Fibroblast of lung (primary cell): ENCODE measurements around the gene UST. TPM values are rescaled to one million over a fixed set of nuclear protein-coding genes. Genes with fewer than 3 reads are reported as not detected.

Experiments
- DNase-seq, 2 donors: peaks; one replicate each; pipeline versions ENCODE4 v3.0.0 to v3.0.0-alpha.2; 2010; ENCODE audit warnings: low read depth in 2 of 2
- H2AFZ ChIP-seq: 2 replicates; pipeline ENCODE4 v1.5.1; 2012; ENCODE audit warnings: low read length, control low read depth, inconsistent platforms
- H3K27ac ChIP-seq: 2 replicates; pipeline ENCODE4 v1.5.1; 2011; ENCODE audit warnings: low read length, control low read depth; ENCODE audit not compliant: insufficient read depth
- H3K27me3 ChIP-seq: 2 replicates; pipeline ENCODE4 v1.5.1; 2011; ENCODE audit warnings: mild to moderate bottlenecking, low read length; ENCODE audit not compliant: control insufficient read depth, insufficient read depth
- H3K36me3 ChIP-seq: 2 replicates; pipeline ENCODE4 v1.5.1; 2011; ENCODE audit warnings: low read length; ENCODE audit not compliant: control insufficient read depth, insufficient read depth
- H3K4me1 ChIP-seq: 2 replicates; pipeline ENCODE4 v1.5.1; 2011; ENCODE audit warnings: low read length; ENCODE audit not compliant: control insufficient read depth, insufficient read depth; ENCODE audit errors: extremely low read depth
- H3K4me2 ChIP-seq: 2 replicates; pipeline ENCODE4 v1.5.1; 2011; ENCODE audit warnings: low read length, control low read depth; ENCODE audit not compliant: insufficient read depth; ENCODE audit errors: extremely low read depth
- H3K4me3 ChIP-seq, 4 experiments: fragments of 200-600 bp in 1 of 4; sonication (generic) in 1 of 4; replicated peaks in 1 of 4; 2 replicates each; pipeline ENCODE4 v1.5.1; 2011 to 2016; ENCODE audit warnings: low read length in 4 of 4, low read depth in 3 of 4, mild to moderate bottlenecking in 3 of 4, control low read depth in 2 of 4, inconsistent platforms in 1 of 4, mixed read lengths in 1 of 4; ENCODE audit not compliant: insufficient read depth in 1 of 4; ENCODE audit errors: control extremely low read depth in 1 of 4
- H3K79me2 ChIP-seq: 2 replicates; pipeline ENCODE4 v1.5.1; 2012; ENCODE audit warnings: mild to moderate bottlenecking, low read length, inconsistent platforms; ENCODE audit not compliant: control insufficient read depth, insufficient read depth
- H3K9ac ChIP-seq: 2 replicates; pipeline ENCODE4 v1.5.1; 2011; ENCODE audit warnings: mild to moderate bottlenecking, low read length, control low read depth; ENCODE audit not compliant: insufficient read depth
- H3K9me3 ChIP-seq: 2 replicates; pipeline ENCODE4 v1.5.1; 2012; ENCODE audit warnings: low read depth, low read length; ENCODE audit not compliant: control insufficient read depth, insufficient read depth
- H4K20me1 ChIP-seq: 2 replicates; pipeline ENCODE4 v1.5.1; 2011; ENCODE audit warnings: low read length; ENCODE audit not compliant: control insufficient read depth, insufficient read depth; ENCODE audit errors: extremely low read depth
- EZH2 ChIP-seq: IDR thresholded peaks from 2 replicates; pipeline ENCODE4 v1.5.1; 2012; ENCODE audit warnings: low read length, control low read depth, mild to moderate bottlenecking; ENCODE audit errors: missing control alignments
- polyA plus RNA-seq, 2 donors: library from polyadenylated mRNA; depleted of rRNA in 1 of 2; stranded (reverse) in 1 of 2; unstranded in 1 of 2; fragments of >200 nt; gene quantifications; 2 replicates each; pipeline ENCODE4 v1.2.1, GENCODE V29; 2011 to 2012; ENCODE audit warnings: missing spikeins in 1 of 2
- total RNA-seq: library from RNA; depleted of rRNA; stranded (reverse); fragments of >200 nt; gene quantifications from 2 replicates; pipeline ENCODE4 v1.2.1, GENCODE V29; 2014
- TF ChIP-seq, protein P1 (sequence below), 2 donors: IDR thresholded peaks in 1 of 2; conservative IDR thresholded peaks in 1 of 2; 1 replicate in 1 of 2; 2 replicates in 1 of 2; pipeline ENCODE4 v1.5.1; 2011 to 2012; ENCODE audit warnings: low read length in 2 of 2, control low read depth in 1 of 2, inconsistent platforms in 1 of 2, low read depth in 1 of 2, mild to moderate bottlenecking in 1 of 2

UST gene
- total and polyA plus RNA-seq, 2 donors (not counting 1 experiment from before 2014, with no cell fraction given), result 6.8 to 19.5 TPM

DNA sequence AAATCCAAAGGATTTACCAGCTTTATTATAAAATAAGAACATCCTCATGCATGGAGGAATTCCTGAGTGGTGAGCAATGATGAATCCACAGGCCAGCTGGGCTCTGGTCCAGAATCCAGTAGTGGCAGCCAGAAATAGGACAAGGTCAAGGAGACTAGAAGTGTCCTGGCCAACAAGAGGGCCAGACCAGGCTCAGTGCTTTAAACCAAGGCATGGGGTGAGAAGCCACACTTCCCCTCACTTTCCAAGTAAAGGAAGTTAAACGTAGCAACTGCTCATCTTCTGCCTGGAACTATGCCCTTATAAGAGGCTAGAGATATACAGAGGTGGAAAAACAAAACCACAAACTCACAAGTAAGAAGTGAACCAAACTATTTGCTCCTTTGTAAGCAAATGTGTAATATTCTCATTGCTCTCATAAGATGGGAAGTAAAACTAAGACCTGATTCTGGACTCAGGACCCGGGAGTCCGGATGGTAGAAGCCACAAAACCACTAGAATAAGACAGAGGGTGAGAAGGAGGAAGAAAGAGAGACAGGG lies 253.2 kb downstream of the UST start:
- Histone ChIP-seq H2AFZ (no peak overlapping the region), H3K36me3 (no peaks in the 10 kb centered on the region), H3K27ac (no peak overlapping the region), H4K20me1 (no peaks in the 10 kb centered on the region), H3K27me3 (no peaks in the 10 kb centered on the region), H3K4me3 (no peak overlapping the region), H3K4me2 (peak overlapping the region; percentile 26), H3K9me3 (no peaks in the 10 kb centered on the region), H3K79me2 (no peaks in the 10 kb centered on the region), H3K9ac (no peak overlapping the region), H3K4me1 (peaks cover 11% of the 10 kb centered on the region)
- TF ChIP-seq, protein P1, sequence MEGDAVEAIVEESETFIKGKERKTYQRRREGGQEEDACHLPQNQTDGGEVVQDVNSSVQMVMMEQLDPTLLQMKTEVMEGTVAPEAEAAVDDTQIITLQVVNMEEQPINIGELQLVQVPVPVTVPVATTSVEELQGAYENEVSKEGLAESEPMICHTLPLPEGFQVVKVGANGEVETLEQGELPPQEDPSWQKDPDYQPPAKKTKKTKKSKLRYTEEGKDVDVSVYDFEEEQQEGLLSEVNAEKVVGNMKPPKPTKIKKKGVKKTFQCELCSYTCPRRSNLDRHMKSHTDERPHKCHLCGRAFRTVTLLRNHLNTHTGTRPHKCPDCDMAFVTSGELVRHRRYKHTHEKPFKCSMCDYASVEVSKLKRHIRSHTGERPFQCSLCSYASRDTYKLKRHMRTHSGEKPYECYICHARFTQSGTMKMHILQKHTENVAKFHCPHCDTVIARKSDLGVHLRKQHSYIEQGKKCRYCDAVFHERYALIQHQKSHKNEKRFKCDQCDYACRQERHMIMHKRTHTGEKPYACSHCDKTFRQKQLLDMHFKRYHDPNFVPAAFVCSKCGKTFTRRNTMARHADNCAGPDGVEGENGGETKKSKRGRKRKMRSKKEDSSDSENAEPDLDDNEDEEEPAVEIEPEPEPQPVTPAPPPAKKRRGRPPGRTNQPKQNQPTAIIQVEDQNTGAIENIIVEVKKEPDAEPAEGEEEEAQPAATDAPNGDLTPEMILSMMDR (conservative IDR thresholded peaks at IDR 0.05 in 1 of 2, IDR thresholded peaks at IDR 0.05 in 1 of 2; ENCODE audit: low read depth in 1 of 2, low read length in 2 of 2), result no peak
- TF ChIP-seq EZH2, result no peak
- peak; percentile 88 to 89 for DNase-seq

DNA sequence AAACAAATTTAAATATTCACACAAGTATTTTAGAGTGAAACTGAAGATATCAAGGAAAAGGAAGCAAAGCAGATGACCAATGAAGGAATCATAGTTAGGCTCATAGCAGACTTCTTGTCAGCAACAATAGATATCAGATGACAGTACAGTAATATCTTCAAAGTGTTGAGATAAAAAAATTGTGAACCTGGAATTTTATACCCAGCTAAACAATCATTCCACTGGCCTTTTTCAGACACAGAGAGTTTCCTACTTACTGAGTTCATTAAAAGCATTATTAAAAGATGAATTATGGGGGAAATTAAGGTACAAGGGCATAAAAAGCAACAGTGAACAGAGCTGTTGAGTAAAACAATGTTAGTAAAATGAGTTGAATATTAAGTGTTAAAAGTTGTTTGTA lies 254.6 kb downstream of the UST start:
- H3K9ac ChIP-seq, result no peak overlapping the region
- no peaks in the 10 kb centered on the region for H3K36me3 ChIP-seq
- H3K27ac ChIP-seq, result no peak overlapping the region
- no peak overlapping the region for H3K4me2 ChIP-seq
- H3K4me1 ChIP-seq, result peaks cover 11% of the 10 kb centered on the region
- no peaks in the 10 kb centered on the region for H4K20me1 ChIP-seq
- H3K27me3 ChIP-seq, result no peaks in the 10 kb centered on the region
- no peak overlapping the region for H3K4me3 ChIP-seq
- no peak for DNase-seq
- no peak overlapping the region for H2AFZ ChIP-seq
- H3K79me2 ChIP-seq, result no peaks in the 10 kb centered on the region
- TF ChIP-seq EZH2, result no peak
- TF ChIP-seq, protein P1 (conservative IDR thresholded peaks at IDR 0.05 in 1 of 2, IDR thresholded peaks at IDR 0.05 in 1 of 2; ENCODE audit: low read depth in 1 of 2, low read length in 2 of 2), result no peak
- no peaks in the 10 kb centered on the region for H3K9me3 ChIP-seq

DNA sequence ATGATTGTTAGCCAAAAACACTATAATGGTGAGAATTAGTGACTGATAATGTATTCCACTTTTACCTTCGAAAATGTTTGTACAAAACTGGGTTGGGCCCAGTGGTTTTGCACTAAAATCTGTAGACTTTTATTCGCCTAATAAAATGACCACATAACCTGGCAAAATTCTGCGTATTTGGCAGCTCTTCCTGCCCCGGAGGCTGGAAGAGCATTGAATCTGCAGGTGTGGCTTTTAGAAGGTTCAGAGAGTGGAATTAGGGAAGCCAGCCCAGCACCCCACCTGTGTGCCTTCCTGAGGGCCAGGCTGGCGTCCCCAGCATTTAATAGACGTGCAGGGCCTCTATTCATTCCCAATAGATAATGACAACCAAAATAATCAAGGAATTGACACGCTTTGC lies 256.7 kb downstream of the UST start:
- Histone ChIP-seq H3K36me3 (no peaks in the 10 kb centered on the region), H4K20me1 (no peaks in the 10 kb centered on the region), H2AFZ (no peak overlapping the region), H3K27me3 (no peaks in the 10 kb centered on the region), H3K4me1 (peaks cover 7% of the 10 kb centered on the region), H3K27ac (no peak overlapping the region), H3K9ac (no peak overlapping the region), H3K9me3 (no peaks in the 10 kb centered on the region), H3K4me3 (no peak overlapping the region), H3K79me2 (no peaks in the 10 kb centered on the region), H3K4me2 (no peak overlapping the region)
- no peak for TF ChIP-seq EZH2
- TF ChIP-seq, protein P1 (conservative IDR thresholded peaks at IDR 0.05 in 1 of 2, IDR thresholded peaks at IDR 0.05 in 1 of 2; ENCODE audit: low read depth in 1 of 2, low read length in 2 of 2), result no peak
- no peak for DNase-seq
